Amniotic stem cell (primary cell): ENCODE data around the gene VPS37B.
"Not testable (repeated sequence)": the region's sequence is repeated elsewhere in the genome, so short reads cannot be mapped to it uniquely, and the experiment has no call there.

Experiments used
- DNase-seq: peaks from one replicate; lab custom pipeline; 2025; lab: John Stamatoyannopoulos, UW

The VPS37B gene

DNA sequence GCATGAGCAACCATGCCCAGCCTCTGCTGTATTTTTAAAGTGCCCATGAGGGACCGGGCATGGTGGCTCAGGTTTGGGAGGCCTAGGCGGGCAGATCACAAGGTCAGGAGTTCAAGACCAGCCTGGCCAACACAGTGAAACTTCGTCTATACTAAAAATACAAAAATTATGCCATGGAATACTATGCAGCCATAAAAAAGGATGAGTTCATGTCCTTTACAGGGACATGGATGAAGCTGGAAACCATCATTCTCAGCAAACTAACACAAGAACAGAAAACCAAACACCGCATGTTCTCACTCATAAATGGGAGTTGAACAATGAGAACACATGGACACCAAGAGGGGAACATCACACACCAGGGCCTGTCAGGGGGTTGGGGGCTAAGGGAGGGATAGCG, 9.3 kb upstream of the VPS37B start:
- not testable (repeated sequence) for DNase-seq

DNA sequence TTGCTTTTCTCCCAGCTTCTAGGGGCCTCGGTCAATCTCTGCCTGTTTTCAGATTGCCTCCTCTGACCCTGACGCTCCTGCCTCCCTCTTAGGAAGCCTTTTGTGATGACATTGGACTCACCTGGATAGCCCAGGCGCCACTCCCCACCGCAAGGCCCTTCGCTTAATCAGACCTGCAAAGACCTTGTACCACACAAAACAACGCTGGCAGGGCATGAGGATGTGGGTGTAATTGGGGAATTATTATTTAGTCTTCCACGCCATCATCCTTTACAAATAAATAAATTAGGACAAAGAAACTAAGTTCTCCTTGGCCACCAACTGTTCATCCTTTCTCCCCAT, 7.7 kb upstream of the VPS37B start:
- DNase-seq, result no peak

DNA sequence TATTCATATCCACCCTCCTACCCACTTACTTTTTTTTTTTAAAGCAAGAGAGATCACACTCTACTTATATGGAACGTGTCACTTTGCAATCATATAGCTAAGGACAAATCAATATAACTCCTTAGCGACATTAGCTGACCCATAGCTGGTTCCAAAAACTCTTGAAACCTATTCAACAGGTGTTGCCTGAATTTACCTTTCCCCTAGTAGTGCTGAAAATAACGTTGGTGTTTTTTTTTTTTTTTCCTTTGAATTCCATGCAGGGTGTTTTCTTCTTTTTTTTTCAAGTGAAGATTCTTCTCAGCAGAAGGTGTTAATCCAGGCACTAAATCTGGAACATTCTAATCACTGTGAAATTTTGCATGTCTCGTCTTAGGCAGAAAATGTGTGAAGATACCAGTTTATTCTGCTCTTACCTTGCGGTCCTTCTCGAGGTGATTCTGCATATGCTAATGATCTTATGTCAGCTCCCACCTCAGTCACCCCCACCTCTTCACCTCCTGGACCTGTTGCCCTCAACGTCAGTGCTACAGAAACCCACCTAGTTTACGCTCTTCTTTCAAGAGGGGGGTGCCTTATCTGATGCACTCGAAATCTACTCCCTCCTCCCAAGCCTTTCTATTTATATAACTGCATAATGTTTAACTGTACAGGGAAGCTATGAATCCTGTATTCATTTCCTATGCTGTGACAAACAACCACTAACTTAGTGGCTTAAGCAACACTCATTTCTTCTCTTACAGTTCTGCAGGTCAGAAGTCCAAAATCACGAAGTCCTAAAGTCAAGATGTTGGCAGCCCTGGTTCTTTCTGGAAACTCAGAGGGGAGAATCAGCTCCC, 7.1 kb upstream of the VPS37B start:
- no peak for DNase-seq

DNA sequence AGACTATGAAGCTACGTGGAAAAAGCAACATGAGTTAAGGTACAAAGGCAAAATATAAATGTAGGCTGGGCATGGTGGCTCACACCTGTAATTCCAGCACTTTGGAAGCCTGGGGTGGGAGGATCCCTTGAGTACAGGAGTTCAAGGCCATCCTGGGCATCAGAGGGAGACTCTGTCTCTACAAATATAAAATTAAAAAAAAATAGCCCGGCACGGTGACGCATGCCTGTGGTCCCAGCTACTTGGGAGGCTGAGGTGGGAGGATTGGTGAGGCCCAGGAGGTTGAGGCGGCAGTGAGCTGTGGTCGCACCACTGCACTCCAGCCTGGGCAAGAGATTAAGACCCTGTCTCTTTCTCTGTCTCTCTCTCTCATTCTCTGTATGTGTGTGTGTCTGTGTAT, 4.0 kb upstream of the VPS37B start:
- no peak for DNase-seq

DNA sequence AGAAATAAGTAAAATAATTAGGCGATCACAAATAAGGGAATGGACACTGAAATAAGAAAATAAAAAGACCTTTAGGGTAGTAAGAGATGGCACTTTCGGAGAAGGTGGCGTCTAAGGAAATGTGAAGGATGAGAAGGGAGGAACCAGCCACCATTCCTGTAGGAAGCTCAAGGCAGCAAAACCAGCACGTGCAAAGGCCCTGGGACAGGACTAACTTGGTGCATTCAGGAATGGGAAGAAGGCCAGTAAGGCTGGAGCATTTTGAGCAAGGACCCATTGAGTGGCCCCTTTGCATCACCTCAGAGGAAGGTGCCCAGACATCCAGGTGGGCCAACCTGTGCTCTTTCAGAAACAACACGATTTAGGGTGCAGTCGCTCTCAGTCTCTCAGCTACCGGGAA, 738 bp upstream of the VPS37B start:
- DNase-seq, result no peak

DNA sequence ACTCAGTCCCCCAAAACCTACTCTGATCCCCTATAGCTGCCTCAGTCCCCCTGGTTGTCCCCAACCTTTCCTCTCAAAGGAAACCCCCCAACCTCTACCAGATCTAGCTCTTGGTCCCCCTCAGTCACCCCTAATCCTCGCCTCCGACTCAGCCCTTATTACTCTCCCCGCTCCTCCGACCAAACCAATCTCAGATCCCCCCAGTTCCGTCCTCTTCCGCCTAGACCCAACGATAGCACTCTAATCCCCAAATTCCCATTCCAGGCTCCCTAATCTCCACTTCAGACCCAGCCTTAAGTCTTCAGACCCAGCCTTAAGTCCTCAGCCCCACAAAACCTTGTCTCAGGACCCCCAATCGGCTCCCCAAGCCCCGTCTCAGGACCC, 612 bp downstream of the VPS37B start:
- no peak for DNase-seq

GRCh38 chr12:122894193-122895121, 1.5 kb downstream of the VPS37B start:
- DNase-seq, result no peak

DNA sequence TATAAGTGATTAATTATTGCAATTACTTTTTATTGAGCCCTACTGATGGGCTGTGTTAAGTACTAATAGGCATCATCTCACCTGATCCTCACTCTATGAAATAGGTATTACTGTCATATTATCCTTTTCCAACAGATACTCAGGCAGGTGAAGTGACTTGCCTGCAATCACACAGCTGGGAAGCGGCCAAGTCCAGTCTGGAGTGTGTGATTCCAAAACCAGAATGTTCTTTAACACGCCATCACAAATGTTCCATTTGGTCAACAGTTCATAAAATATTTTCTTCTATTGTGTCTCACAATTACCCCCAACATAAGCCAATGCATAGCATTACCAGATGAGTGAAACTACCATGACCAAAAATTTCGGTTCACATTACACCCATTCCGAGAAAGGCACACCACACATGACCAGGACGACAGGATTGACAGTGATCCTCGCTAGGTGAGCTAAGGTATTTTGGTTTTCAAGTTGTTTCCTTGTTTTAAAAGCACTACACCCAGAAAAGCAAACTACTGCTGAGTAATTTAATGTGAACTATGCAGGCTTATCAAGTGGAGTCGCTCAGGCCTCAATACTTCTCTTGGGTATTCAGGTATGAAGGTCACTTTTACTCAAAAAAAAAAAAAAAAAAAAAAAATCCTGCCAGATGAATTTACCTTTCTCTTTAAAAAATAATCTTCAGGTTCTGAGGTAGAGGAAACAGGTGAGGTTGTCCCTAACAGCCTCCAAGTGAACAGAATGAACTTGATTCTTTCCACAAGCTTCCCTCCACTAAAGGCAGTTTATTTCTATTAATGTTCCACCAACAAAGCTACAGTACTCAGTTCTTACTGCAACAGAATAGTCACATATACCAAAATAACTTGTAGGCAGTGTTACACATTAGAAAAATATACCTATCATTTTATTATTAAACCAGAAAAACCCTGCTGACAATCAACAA, 2.4 kb downstream of the VPS37B start:
- no peak for DNase-seq

DNA sequence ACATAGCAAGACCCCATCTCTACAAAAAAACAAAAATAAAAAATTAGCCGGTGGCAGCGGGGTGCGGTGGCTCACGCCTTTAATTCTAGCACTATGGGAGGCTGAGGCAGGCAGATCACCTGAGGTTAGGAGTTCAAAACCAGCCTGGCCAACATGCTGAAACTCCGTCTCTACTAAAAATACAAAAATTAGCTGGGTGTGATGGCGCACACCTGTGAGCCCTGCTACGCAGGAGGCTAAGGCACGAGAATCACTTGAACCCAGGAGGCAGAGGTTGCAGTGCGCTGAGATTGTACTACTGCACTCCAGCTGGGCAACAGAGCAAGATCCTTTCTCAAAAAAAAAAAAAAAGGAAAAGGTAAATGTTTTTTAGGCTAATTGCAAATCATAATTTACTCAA, 3.2 kb downstream of the VPS37B start:
- DNase-seq, result not testable (repeated sequence)

DNA sequence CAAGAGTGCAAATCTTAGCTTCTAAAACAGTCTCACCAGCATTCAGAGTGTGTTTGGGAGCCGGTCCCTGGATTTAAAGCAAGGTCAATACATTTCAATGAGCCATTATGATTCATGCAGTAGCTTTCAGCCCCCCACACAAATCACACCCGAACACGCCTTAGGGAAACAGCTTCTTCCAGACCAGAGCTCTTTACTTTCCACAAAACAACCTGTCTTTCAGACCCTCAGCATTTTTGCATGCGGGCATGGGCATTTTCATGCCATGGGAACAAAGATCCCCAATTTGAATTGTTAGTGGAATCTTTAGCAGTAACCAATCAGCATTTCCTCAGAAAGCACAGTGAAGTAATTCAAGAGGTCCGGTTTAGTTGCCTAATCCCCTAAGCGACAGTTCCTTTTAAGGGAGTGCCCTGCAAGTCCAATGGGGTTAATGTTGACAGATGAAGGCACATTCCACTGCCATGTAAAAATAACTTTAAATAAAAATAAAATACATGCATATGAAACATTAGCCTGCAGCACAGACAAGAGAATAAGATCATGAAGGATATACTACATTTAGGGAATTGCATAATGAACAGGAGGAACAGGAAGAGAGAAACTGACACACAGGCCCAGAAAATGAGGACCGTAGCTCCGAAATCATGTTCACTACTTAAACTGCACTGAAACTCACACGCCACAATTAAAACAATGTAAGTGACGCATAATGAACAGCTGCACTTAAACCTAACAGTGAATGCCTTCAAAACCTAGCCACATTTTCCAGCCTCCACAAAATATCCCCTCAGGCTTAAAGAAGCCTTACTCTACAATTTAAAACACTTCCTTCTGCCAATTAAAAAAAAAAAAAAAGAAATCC, 4.0 kb downstream of the VPS37B start:
- peak; percentile 30 for DNase-seq

- no peak for DNase-seq
These were observed 6.0 kb downstream of the VPS37B start for GRCh38 chr12:122889761-122890520.

DNA sequence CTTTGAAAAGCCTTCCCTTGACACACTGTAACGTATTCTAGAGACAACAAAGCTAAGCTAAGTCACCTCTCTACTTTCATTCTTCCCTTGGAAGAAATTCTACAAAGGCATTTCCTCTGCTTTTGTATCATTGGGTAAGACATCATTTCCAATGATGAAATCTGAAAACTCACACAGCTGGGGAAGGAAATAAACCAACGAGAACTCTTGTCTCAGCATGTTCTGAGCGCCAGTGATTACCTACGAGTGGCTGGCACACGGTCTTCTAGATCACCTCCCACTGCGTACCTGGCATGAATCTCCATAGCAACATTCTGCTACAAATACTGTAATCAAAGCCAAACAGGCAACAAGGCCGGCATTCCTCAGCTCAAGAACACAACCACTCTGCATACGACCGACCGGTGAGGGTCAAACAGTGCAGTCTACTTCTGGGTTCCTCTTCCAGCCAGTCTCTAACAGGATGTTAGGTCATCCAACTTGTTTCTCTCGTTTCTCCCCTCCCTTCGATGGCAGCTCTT, 7.6 kb downstream of the VPS37B start:
- no peak for DNase-seq

DNA sequence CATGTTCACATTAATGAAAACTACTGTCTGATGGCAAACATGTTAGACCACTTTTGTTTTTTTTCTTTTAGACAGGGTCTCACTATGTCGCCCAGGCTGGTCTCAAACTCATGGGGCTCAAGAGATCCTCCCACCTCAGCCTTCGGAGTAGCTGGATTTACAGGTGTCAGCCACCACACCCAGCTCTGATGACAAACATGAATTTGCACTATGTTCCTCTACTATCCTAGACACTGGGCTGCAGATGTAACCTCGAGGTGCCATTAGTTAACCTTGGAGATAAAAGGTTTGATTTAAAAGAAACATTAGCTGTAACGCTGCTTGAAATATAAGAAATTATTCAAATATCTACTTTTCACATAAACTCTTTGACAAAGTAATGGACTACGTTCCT, 8.1 kb downstream of the VPS37B start:
- no peak for DNase-seq

GRCh38 chr12:122886851-122887818, 8.8 kb downstream of the VPS37B start:
- no peak for DNase-seq

DNA sequence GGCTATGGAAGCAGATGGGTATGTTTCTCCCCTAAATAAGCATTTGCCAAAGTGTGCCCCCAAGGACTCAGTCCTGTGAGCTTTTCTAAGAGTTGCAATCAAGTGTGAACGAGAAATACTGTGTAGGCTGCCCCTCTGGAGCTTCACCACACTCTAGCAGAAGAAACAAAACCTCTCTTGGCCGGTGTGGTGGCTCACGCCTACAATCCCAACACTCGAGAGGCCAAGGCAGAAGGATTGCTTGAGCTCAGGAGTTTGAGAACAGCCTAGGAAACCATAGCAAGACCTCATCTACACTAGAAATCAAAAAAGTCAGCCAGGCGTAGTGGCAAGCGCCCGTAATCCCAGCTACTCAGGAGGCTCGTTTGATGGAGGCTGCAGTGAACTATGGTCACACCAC, 9.8 kb downstream of the VPS37B start:
- DNase-seq, result no peak

DNA sequence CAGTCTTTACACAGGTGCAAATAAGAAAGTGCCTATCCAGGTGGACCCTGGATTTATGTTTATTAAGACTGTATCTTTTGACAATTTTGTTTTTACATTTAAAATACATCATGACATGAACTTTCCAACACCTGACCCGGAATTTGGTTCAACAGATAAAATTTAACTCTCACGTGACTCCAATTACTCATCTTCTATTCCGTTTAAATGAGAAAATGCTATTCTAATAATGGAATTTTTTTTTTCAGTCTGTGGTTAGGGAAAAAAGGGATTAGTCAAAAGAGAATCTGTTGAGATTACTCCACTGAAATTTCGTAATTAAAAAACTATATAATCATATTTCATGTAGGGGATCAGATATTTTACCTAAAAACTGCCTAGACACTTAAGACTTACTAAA, 11.1 kb downstream of the VPS37B start:
- no peak for DNase-seq

- no peak for DNase-seq
These were observed 11.7 kb downstream of the VPS37B start for GRCh38 chr12:122884091-122884826.

- no peak for DNase-seq
These were observed 12.9 kb downstream of the VPS37B start for GRCh38 chr12:122882908-122883558.
